Osteoblast (primary cell): Measurements from ENCODE around the gene C11orf58. TPM values are rescaled to one million over a fixed set of nuclear protein-coding genes. Genes with fewer than 3 reads are reported as not detected.

Source experiments
- DNase-seq: peaks from one replicate; pipeline ENCODE4 v3.0.0; 2011; ENCODE audit warnings: low spot score, mixed read lengths; ENCODE audit not compliant: insufficient read length; ENCODE audit errors: missing footprints
- H2AFZ ChIP-seq: 2 replicates; pipeline ENCODE4 v1.6.0; 2011; ENCODE audit warnings: mild to moderate bottlenecking, low read length
- H3K27ac ChIP-seq: 2 replicates; pipeline ENCODE4 v1.5.1; 2011; ENCODE audit warnings: mild to moderate bottlenecking, low read depth, low read length, moderate library complexity
- H3K27me3 ChIP-seq: 2 replicates; pipeline ENCODE4 v1.6.0; 2012; ENCODE audit warnings: mild to moderate bottlenecking, control low read depth, inconsistent platforms, low read length, moderate library complexity; ENCODE audit not compliant: insufficient read depth
- H3K36me3 ChIP-seq: 2 replicates; pipeline ENCODE4 v1.5.1; 2011; ENCODE audit warnings: mild to moderate bottlenecking, low read length, control low read depth, moderate library complexity; ENCODE audit not compliant: insufficient read depth
- H3K4me1 ChIP-seq: 2 replicates; pipeline ENCODE4 v1.5.1; 2011; ENCODE audit warnings: mild to moderate bottlenecking, low read length, control low read depth, moderate library complexity; ENCODE audit not compliant: insufficient read depth
- H3K4me2 ChIP-seq: 2 replicates; pipeline ENCODE4 v1.6.0; 2011; ENCODE audit warnings: mild to moderate bottlenecking, low read length; ENCODE audit not compliant: insufficient read depth
- H3K4me3 ChIP-seq: fragments of 200-600 bp; sonication (generic); 3 replicates; pipeline ENCODE4 v1.5.1; 2012; ENCODE audit warnings: mild to moderate bottlenecking, low read length, inconsistent platforms; ENCODE audit not compliant: insufficient read depth
- H3K79me2 ChIP-seq: 2 replicates; pipeline ENCODE4 v1.6.0; 2012; ENCODE audit warnings: mild to moderate bottlenecking, low read length, control low read depth, inconsistent platforms; ENCODE audit not compliant: insufficient read depth
- H3K9me3 ChIP-seq: 2 replicates; pipeline ENCODE4 v1.5.1; 2011; ENCODE audit warnings: low read depth, low read length, control low read depth
- H4K20me1 ChIP-seq: 2 replicates; pipeline ENCODE4 v1.6.0; 2012; ENCODE audit warnings: mild to moderate bottlenecking, low read length, control low read depth; ENCODE audit not compliant: insufficient read depth
- CTCF ChIP-seq: IDR thresholded peaks from 2 replicates; pipeline ENCODE4 v1.5.1; 2011; ENCODE audit warnings: mild to moderate bottlenecking, low read depth, low read length, moderate library complexity; ENCODE audit errors: extremely low read depth
- total RNA-seq: library from RNA; depleted of rRNA; stranded (reverse); fragments of >200 nt; gene quantifications from 2 replicates; pipeline ENCODE4 v1.2.3, GENCODE V29; 2012

Gene C11orf58
- total RNA-seq, 1 donor: 139 TPM

DNA sequence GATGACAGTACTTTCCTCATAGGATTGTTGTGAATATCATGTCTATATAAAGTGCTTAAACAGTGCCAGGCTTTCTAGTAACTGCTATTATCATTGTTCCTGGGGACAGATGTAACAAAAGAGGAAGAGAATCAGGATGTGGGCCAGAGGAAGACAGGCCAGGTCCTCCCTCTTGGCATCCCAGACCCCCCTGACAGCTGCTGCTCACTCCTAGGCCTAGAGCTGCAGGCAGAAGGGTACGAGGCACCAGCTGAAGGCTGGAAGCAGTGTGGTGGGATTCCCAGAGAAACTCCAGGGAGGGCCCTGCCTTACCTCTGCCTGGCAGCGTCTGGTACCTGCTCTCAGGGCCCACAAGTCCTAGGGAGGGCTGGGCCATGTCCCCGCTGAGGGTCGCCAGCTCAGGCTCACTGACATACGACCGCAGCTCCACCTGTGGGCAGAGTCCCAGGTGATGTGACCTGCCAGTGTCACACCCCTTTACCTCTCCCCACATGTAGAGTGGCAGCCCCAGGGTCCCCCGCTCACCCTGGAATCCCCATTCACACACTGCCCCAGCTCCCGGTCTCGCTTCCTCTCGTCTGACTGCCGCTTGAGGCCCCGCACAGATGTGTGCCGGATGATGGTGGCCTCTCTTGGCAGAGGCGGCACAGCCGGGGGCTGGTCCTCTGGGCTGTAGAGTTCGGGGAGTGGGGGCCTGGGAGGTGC is 52.2 kb downstream of the C11orf58 start:
- no peak for TF ChIP-seq CTCF
- H2AFZ ChIP-seq: no peak overlapping the region
- no peaks in the 10 kb centered on the region for H3K9me3 ChIP-seq
- H4K20me1 ChIP-seq: no peaks in the 10 kb centered on the region
- no peaks in the 10 kb centered on the region for H3K79me2 ChIP-seq
- H3K4me1 ChIP-seq: peaks cover 57% of the 10 kb centered on the region
- H3K4me3 ChIP-seq: no peak overlapping the region
- peak overlapping the region; percentile 96 for H3K27ac ChIP-seq
- H3K4me2 ChIP-seq: no peak overlapping the region
- H3K27me3 ChIP-seq: no peaks in the 10 kb centered on the region
- no peaks in the 10 kb centered on the region for H3K36me3 ChIP-seq
- peak; percentile 32 for DNase-seq

- Histone ChIP-seq H3K4me3 (peak overlapping the region; percentile 53), H3K27ac (peak overlapping the region; percentile 96), H3K9me3 (no peaks in the 10 kb centered on the region), H3K4me2 (peak overlapping the region; percentile 92), H3K36me3 (no peaks in the 10 kb centered on the region), H3K4me1 (peaks cover 57% of the 10 kb centered on the region), H3K27me3 (no peaks in the 10 kb centered on the region), H4K20me1 (no peaks in the 10 kb centered on the region), H3K79me2 (no peaks in the 10 kb centered on the region), H2AFZ (peak overlapping the region; percentile 69)
- peak; percentile 97 for DNase-seq
- no peak for TF ChIP-seq CTCF
Observed at GRCh38 chr11:16791191-16791961, 52.9 kb downstream of the C11orf58 start.

- Histone ChIP-seq H3K4me2 (no peak overlapping the region), H3K27ac (peak overlapping the region; percentile 96), H3K4me3 (no peak overlapping the region), H4K20me1 (no peaks in the 10 kb centered on the region), H3K9me3 (no peaks in the 10 kb centered on the region), H3K36me3 (no peaks in the 10 kb centered on the region), H3K27me3 (no peaks in the 10 kb centered on the region), H3K79me2 (no peaks in the 10 kb centered on the region), H3K4me1 (peaks cover 49% of the 10 kb centered on the region), H2AFZ (no peak overlapping the region)
- DNase-seq: peak; percentile 76
- TF ChIP-seq CTCF: no peak
Observed at GRCh38 chr11:16792426-16792825, 54.0 kb downstream of the C11orf58 start.

DNA sequence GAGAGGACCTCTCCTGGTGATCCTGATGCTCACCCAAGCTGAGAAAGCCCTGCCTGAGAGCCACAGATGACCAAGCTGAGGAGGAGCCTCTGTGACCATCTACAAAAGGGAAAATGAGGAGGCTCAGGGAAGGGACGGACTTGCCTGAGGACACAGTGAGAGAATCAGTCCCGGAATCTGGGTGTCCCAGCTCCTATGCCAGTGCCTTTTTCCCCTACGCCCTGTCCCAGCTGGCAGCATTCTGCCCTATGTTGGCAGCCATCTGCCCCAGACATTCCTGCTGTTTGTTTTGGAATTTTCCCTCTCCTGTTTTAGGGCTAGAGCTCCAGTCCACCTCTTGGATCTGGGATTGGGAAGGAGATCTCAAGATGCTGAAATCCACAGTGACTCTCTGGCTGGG is 54.6 kb downstream of the C11orf58 start:
- peak overlapping the region; percentile 96 for H3K27ac ChIP-seq
- peaks cover 43% of the 10 kb centered on the region for H3K4me1 ChIP-seq
- no peaks in the 10 kb centered on the region for H4K20me1 ChIP-seq
- no peaks in the 10 kb centered on the region for H3K79me2 ChIP-seq
- H3K9me3 ChIP-seq: no peaks in the 10 kb centered on the region
- no peak overlapping the region for H3K4me2 ChIP-seq
- DNase-seq: peak; percentile 25
- TF ChIP-seq CTCF: no peak
- H3K4me3 ChIP-seq: no peak overlapping the region
- no peaks in the 10 kb centered on the region for H3K36me3 ChIP-seq
- no peaks in the 10 kb centered on the region for H3K27me3 ChIP-seq
- H2AFZ ChIP-seq: no peak overlapping the region
